DMS153 treated with DMSO at 0.1 percent for 48 hours (cell line): ENCODE data around the gene SRSF7.
"Not testable (repeated sequence)": the region's sequence is repeated elsewhere in the genome, so short reads cannot be mapped to it uniquely, and the experiment has no call there.

Experiments
- DNase-seq: peaks from one replicate; lab custom pipeline; 2025; ENCODE audit not compliant: unreplicated experiment; lab: John Stamatoyannopoulos, UW

Gene SRSF7

DNA sequence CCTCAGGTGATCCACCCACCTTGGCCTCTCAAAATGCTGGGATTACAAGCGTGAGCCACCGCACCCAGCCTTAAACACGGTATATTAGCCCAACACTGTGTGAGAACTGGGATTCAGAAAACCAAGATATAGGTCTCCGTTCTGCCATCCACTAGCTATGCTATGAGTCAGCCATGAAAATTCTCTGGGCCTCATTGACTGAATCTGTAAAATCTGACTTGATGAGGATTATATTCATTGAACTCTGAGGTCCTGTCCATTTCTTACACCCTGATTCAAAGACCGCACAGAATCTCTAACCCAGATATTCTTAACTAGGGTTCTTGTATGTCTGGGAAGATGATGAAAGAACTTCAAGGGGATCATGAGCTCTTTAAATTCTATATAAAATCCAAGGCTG is 47.8 kb downstream of the SRSF7 start:
- DNase-seq, result not testable (repeated sequence)

DNA sequence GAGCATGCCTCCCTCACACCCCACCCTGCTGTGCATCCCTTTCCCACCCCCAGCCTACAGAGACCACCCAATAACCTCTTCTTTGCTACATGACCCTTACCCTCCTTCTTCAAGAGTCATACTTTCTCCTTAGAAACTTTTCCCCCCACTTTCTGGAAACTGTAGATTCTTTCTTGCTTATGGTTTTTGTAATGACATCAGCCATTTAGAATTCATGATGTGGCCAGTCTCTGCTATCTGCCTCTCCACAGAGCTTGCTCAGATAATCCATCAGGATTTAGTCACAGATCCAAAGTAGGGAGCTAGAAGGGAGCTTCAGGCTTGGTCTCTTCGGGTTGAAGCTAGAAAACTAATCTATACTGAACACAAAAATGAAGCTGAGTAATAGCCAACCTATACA is 48.7 kb downstream of the SRSF7 start:
- DNase-seq, result no peak

- DNase-seq, result no peak
Observed at GRCh38 chr2:38701542-38701941, 49.6 kb downstream of the SRSF7 start.

- DNase-seq, result no peak
Observed at GRCh38 chr2:38700881-38701458, 50.2 kb downstream of the SRSF7 start.

- DNase-seq, result no peak
Observed at GRCh38 chr2:38700113-38700785, 50.9 kb downstream of the SRSF7 start.

- no peak for DNase-seq
Observed at GRCh38 chr2:38698467-38699003, 52.6 kb downstream of the SRSF7 start.

GRCh38 chr2:38697116-38697840 is 53.9 kb downstream of the SRSF7 start:
- DNase-seq, result no peak
